ENCODE measurements around the gene DUSP18. TPM values are rescaled to one million over a fixed set of nuclear protein-coding genes. Genes with fewer than 3 reads are reported as not detected.

DUSP18 gene
- total RNA-seq, 1 donor = 18.5 TPM

- H3K4me3 ChIP-seq (ENCODE audit: low read depth, low read length) = no peak overlapping the region
- DNase-seq (ENCODE audit: low read depth) = peak; percentile 80
- TF ChIP-seq CTCF (IDR thresholded peaks at IDR 0.05; ENCODE audit: insufficient read depth, low read length) = peak; percentile 14
Measured at GRCh38 chr22:30649430-30650007, 18.2 kb downstream of the DUSP18 start.

- TF ChIP-seq CTCF (IDR thresholded peaks at IDR 0.05; ENCODE audit: insufficient read depth, low read length) = no peak
- DNase-seq (ENCODE audit: low read depth) = no peak
- no peak overlapping the region for H3K4me3 ChIP-seq (ENCODE audit: low read depth, low read length)
Measured at GRCh38 chr22:30648825-30649224, 18.9 kb downstream of the DUSP18 start.

- no peak for DNase-seq (ENCODE audit: low read depth)
- no peak overlapping the region for H3K4me3 ChIP-seq (ENCODE audit: low read depth, low read length)
- no peak for TF ChIP-seq CTCF (IDR thresholded peaks at IDR 0.05; ENCODE audit: insufficient read depth, low read length)
Measured at GRCh38 chr22:30647536-30647935, 20.1 kb downstream of the DUSP18 start.

- no peak for DNase-seq (ENCODE audit: low read depth)
- H3K4me3 ChIP-seq (ENCODE audit: low read depth, low read length) = no peak overlapping the region
- TF ChIP-seq CTCF (IDR thresholded peaks at IDR 0.05; ENCODE audit: insufficient read depth, low read length) = no peak
Measured at GRCh38 chr22:30646518-30647160, 21.0 kb downstream of the DUSP18 start.

- no peak for DNase-seq (ENCODE audit: low read depth)
Measured at GRCh38 chr22:30643055-30643875, 24.4 kb downstream of the DUSP18 start.

More at GRCh38 chr22:30643055-30643875, 24.4 kb downstream of the DUSP18 start:
- TF ChIP-seq CTCF (IDR thresholded peaks at IDR 0.05; ENCODE audit: insufficient read depth, low read length) = no peak
- no peak overlapping the region for H3K4me3 ChIP-seq (ENCODE audit: low read depth, low read length)

Data from fibroblast of the aortic adventitia (primary cell).